Measurements from ENCODE around the gene SDCCAG8.

GRCh38 chr1:243483952-243484351 lies 228.1 kb downstream of the SDCCAG8 start:
- TF ChIP-seq CTCF (tag by site-specific recombination; IDR thresholded peaks at IDR 0.05) (no peak), SALL2 (tag by site-specific recombination; IDR thresholded peaks at IDR 0.05; ENCODE audit: borderline replicate concordance) (no peak), ZEB2 (tag by site-specific recombination; IDR thresholded peaks at IDR 0.05) (no peak), GLI4 (tag by site-specific recombination; IDR thresholded peaks at IDR 0.05) (no peak), PBX3 (CRISPR knock-in tag; IDR thresholded peaks at IDR 0.05) (no peak), ZNF350 (tag by site-specific recombination; IDR thresholded peaks at IDR 0.05) (no peak), ZNF707 (tag by site-specific recombination; IDR thresholded peaks at IDR 0.05) (no peak), ZNF449 (tag by site-specific recombination; IDR thresholded peaks at IDR 0.05) (no peak)

All from HEK293 (cell line).